ENCODE measurements around the gene ZFP36L2.

- TF ChIP-seq CTCF (conservative IDR thresholded peaks at IDR 0.05), result no peak
- TF ChIP-seq EZH2 (IDR thresholded peaks at IDR 0.05; ENCODE audit: low read depth), result no peak
Observed at GRCh38 chr2:43238813-43239212, 12.4 kb upstream of the ZFP36L2 start.
